Measurements from ENCODE around the gene PUSL1. TPM values are rescaled to one million over a fixed set of nuclear protein-coding genes. Genes with fewer than 3 reads are reported as not detected.

PUSL1 gene
- total RNA-seq, 1 donor, result 12.6 TPM

- Histone ChIP-seq H3K27me3 (ENCODE audit: insufficient read depth, low read length) (no peaks in the 10 kb centered on the region), H3K4me3 (ENCODE audit: low read length) (no peak overlapping the region), H3K9me3 (ENCODE audit: low read depth, low read length) (no peaks in the 10 kb centered on the region), H3K4me1 (ENCODE audit: insufficient read depth, low read length) (no peaks in the 10 kb centered on the region)
These were observed 12.0 kb upstream of the PUSL1 start for GRCh38 chr1:1296070-1297061.

DNA sequence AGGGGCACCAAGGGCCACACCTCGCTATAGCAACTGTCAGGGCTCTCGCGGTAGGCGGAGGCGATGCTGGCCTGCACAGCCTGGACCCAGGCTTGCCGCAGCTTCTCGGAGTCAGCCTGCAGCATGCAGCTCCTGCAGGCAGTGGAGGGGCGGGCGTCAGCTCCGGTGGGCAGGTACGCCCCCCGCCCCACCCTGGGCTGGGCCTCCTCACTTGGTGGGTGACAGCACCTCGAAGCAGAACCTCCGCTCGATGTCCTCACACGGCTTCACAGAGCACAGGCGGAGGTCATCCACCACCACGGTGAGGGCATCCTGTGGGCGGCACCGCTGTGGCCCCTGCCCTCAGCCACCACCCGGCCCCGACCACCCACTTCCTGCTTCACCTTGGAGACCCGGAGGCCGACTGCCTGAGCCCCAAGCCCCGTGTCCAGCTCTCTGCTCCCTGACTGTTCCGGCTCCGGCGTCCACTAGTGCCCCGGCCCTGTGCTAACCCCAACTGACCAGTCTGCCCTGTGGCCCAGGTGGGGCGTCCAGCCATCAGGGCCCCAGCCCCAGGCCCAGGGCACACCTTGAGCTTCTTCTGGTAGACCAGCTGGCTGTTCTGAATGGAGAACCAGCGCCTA lies 10.5 kb upstream of the PUSL1 start:
- no peaks in the 10 kb centered on the region for H3K27me3 ChIP-seq (ENCODE audit: insufficient read depth, low read length)
- no peaks in the 10 kb centered on the region for H3K4me1 ChIP-seq (ENCODE audit: insufficient read depth, low read length)
- H3K9me3 ChIP-seq (ENCODE audit: low read depth, low read length), result no peaks in the 10 kb centered on the region
- H3K4me3 ChIP-seq (ENCODE audit: low read length), result no peak overlapping the region

GRCh38 chr1:1298861-1299685 lies 9.3 kb upstream of the PUSL1 start:
- no peaks in the 10 kb centered on the region for H3K27me3 ChIP-seq (ENCODE audit: insufficient read depth, low read length)
- H3K4me1 ChIP-seq (ENCODE audit: insufficient read depth, low read length), result peaks cover under 1% of the 10 kb centered on the region
- no peak overlapping the region for H3K4me3 ChIP-seq (ENCODE audit: low read length)
- H3K9me3 ChIP-seq (ENCODE audit: low read depth, low read length), result no peaks in the 10 kb centered on the region

GRCh38 chr1:1299686-1300351 lies 8.6 kb upstream of the PUSL1 start:
- Histone ChIP-seq H3K9me3 (ENCODE audit: low read depth, low read length) (no peaks in the 10 kb centered on the region), H3K27me3 (ENCODE audit: insufficient read depth, low read length) (no peaks in the 10 kb centered on the region), H3K4me3 (ENCODE audit: low read length) (no peak overlapping the region), H3K4me1 (ENCODE audit: insufficient read depth, low read length) (peaks cover 8% of the 10 kb centered on the region)

DNA sequence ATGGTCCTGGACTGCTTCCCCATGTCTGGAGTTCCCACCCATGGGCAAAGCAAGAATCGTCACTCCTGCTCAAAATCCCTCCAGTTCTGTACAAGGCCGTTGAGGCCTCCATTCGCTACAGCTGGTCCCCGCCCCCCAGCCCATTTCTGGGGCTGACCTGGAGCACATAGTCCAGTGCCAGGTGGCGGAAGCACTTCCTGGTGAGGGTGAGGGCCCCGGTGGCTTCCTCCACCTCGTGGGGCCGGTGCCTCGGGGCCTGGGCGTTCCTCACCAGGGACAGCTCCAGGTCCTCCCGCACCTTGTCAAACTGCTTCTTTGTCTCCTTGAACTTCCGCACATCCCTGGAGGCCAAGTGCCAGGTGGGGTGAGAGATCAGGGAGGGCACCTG lies 8.1 kb upstream of the PUSL1 start:
- no peaks in the 10 kb centered on the region for H3K9me3 ChIP-seq (ENCODE audit: low read depth, low read length)
- no peak overlapping the region for H3K4me3 ChIP-seq (ENCODE audit: low read length)
- peaks cover 13% of the 10 kb centered on the region for H3K4me1 ChIP-seq (ENCODE audit: insufficient read depth, low read length)
- no peaks in the 10 kb centered on the region for H3K27me3 ChIP-seq (ENCODE audit: insufficient read depth, low read length)

DNA sequence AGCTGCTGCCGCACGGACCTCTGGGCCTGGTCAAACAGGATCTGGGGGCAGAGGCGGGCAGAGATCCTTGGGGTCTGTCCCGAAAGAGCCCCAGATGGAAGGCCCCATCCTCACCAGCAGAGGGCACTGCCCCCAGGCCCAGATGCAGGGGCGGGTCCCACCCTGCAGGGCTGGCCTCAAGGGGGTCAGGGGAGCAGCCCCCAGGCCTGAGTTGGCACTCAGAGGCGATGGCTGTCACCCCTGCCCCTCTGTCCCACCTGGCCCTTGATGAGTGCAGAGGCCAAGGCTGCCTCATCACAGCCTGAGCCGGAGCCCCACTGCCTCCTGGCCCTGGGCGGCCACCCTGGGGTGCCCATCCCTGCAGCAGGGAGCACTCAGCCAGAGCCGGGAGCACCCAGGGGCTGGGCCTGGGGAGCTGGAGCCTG lies 6.4 kb upstream of the PUSL1 start:
- Histone ChIP-seq H3K4me3 (ENCODE audit: low read length) (no peak overlapping the region), H3K4me1 (ENCODE audit: insufficient read depth, low read length) (peaks cover 30% of the 10 kb centered on the region), H3K9me3 (ENCODE audit: low read depth, low read length) (no peaks in the 10 kb centered on the region), H3K27me3 (ENCODE audit: insufficient read depth, low read length) (no peaks in the 10 kb centered on the region)

- Histone ChIP-seq H3K4me1 (ENCODE audit: insufficient read depth, low read length) (peaks cover 33% of the 10 kb centered on the region), H3K27me3 (ENCODE audit: insufficient read depth, low read length) (no peaks in the 10 kb centered on the region), H3K4me3 (ENCODE audit: low read length) (no peak overlapping the region), H3K9me3 (ENCODE audit: low read depth, low read length) (no peaks in the 10 kb centered on the region)
These were observed 5.4 kb upstream of the PUSL1 start for GRCh38 chr1:1302951-1303509.

- no peaks in the 10 kb centered on the region for H3K27me3 ChIP-seq (ENCODE audit: insufficient read depth, low read length)
- peaks cover 33% of the 10 kb centered on the region for H3K4me1 ChIP-seq (ENCODE audit: insufficient read depth, low read length)
- no peak overlapping the region for H3K4me3 ChIP-seq (ENCODE audit: low read length)
- H3K9me3 ChIP-seq (ENCODE audit: low read depth, low read length), result no peaks in the 10 kb centered on the region
These were observed 4.7 kb upstream of the PUSL1 start for GRCh38 chr1:1303736-1304135.

DNA sequence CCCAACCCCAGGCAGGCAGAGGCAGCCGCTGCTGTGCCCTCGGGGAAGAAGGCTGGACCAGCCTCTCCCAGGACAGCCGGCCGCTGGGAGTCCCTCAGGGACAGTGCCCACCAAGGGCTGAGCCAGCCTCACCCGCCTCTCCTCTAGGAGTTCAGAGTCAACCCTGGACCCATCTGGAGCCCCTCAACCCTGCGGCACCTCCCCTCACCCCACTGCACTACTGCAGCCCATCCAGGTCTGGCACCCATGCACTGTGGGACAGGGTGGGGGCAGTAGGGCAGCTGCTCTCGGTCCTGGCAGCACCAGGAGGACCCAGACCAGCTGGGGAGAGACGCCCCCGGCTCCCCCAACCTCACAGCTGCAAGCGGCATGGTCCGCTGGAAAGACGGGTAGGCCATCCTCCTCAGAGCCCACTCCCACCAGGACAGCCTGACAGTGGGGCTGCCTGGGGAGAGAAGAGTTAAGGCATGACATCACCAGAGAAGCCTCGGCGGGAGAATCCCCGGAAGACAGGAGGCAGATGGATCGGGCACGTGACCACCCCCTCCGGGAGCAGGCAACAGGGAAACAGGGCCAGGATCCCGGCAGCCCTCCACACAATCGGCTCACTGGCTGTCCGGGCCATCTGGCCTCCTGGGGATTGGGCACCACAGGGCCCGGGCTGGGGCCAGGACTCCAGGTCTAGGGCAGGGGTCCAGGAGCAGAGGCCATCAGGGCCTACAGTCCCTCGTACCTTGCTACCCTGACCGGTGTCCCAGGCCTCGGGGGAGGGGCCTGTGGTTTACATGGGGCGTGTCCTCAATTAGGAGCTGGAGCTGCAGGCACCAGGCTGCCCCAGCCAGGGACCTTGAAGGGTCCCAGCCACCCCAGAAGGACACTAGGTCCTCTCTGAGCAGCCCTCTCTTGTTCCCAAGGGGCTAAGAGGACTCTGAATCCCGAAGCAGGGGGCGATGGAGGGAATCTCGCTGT lies 3.8 kb upstream of the PUSL1 start:
- H3K4me1 ChIP-seq (ENCODE audit: insufficient read depth, low read length), result peaks cover 42% of the 10 kb centered on the region
- H3K9me3 ChIP-seq (ENCODE audit: low read depth, low read length), result no peaks in the 10 kb centered on the region
- H3K27me3 ChIP-seq (ENCODE audit: insufficient read depth, low read length), result no peaks in the 10 kb centered on the region
- no peak overlapping the region for H3K4me3 ChIP-seq (ENCODE audit: low read length)

DNA sequence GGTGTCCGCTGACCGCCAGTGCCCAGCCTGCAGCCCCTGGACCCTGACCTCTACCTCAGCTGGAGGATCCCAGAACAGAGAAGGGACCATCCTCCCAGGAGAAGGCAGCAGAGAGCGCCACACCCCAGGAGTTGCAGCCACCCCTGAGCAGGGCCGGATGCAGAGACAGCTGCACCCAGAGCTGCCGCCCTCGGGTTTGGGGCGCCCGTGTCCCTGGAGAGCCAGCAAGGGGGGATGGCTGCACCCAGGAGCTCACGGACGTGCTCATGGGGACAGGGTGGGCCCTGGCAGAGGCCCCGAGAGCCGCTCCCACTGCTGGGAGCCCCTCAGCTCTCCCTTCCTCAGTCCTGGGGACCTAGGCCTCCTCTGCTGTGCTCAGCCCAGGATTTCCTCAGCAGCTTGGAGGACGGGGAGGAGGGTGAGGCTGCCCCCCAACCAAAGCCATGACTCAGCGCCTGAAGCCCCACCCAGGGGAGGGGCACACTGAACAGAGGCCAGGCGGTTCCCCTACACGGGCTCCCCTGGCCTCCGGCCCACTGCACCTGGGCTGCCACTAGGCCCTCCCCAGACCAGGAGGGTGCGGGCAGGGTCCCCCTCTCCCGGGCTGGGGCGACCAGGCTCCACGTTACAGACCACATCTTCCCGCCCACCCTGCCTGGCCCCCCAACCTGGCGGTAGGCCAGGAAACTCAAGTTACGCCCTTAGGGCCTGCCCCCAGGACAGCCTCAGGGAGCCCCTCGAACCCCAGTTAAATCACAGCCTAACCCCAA lies 2.9 kb upstream of the PUSL1 start:
- Histone ChIP-seq H3K9me3 (ENCODE audit: low read depth, low read length) (no peaks in the 10 kb centered on the region), H3K27me3 (ENCODE audit: insufficient read depth, low read length) (no peaks in the 10 kb centered on the region), H3K4me3 (ENCODE audit: low read length) (peak overlapping the region; percentile 10), H3K4me1 (ENCODE audit: insufficient read depth, low read length) (peaks cover 47% of the 10 kb centered on the region)

DNA sequence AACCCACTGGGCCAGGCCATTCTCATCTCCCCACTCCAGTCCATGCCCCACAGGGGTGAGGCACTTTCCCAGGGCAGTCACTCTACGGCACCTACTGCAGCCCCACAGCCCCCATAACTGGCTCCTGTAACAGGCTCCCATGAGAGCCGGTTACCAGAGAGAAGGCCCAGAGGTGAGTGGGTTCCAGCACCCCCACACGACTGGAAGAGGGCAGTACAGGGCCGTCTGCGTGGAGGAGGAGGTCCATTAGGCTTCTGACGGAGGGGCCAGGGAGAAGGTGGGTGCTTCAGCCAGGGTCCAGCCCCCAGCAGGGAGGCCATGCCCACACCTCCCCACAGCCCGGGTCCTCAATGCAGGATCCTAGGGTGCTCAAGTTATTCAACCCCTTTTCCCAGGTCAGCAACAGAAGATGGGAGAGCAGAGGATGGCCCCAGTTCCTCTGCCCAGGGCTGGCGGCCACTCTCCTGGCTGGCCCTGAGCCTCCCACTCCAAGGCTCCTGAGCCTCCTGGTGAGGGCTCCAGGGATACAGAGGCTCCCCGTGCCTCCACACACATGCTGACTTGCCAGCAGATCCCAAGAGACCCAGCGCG lies 2.2 kb upstream of the PUSL1 start:
- Histone ChIP-seq H3K9me3 (ENCODE audit: low read depth, low read length) (no peaks in the 10 kb centered on the region), H3K4me1 (ENCODE audit: insufficient read depth, low read length) (peaks cover 47% of the 10 kb centered on the region), H3K27me3 (ENCODE audit: insufficient read depth, low read length) (no peaks in the 10 kb centered on the region), H3K4me3 (ENCODE audit: low read length) (no peak overlapping the region)

DNA sequence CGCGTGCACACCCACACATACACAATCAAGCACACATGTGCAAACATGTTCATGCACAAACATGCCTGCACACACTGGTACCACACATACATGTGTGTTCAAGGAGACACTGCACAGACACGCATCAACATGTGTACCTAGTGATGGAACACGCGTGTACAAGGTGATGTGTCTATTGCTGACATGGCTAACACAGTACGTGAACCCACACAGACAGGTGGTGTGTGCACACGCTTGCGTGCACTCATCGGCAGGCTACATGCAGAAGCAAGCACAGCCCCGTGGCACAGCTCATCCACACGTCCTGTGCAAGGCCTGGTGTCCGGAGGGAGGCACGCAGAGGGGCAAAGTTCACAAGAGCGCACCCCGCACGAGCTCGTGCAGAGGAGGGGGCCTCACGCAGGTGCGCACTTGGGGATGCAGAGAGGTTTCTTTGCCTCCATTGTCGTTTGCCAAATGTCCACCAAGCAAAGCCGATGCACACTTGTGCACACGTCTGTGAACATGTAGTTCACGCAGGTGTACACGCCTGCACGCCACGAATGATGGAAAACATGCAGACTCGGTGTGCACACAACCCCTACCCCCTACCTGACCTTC lies 1.6 kb upstream of the PUSL1 start:
- H3K4me3 ChIP-seq (ENCODE audit: low read length), result peak overlapping the region; percentile 51

More for the DNA sequence above, 1.6 kb upstream of the PUSL1 start:
- Histone ChIP-seq H3K27me3 (ENCODE audit: insufficient read depth, low read length) (no peaks in the 10 kb centered on the region), H3K9me3 (ENCODE audit: low read depth, low read length) (no peaks in the 10 kb centered on the region), H3K4me1 (ENCODE audit: insufficient read depth, low read length) (peaks cover 47% of the 10 kb centered on the region)
